H9 (cell line): ENCODE data around the gene RXRB. TPM values are rescaled to one million over a fixed set of nuclear protein-coding genes. Genes with fewer than 3 reads are reported as not detected.

Experiments used
- DNase-seq: peaks from one replicate; pipeline ENCODE4 v3.0.0-alpha.2; 2017
- H2AFZ ChIP-seq: one replicate; pipeline ENCODE4 v1.6.1; 2013; ENCODE audit warnings: mild to moderate bottlenecking, low read length, control low read depth, moderate library complexity
- H2AK5ac ChIP-seq: 2 replicates; pipeline ENCODE4 v1.6.1; 2013; ENCODE audit warnings: low read length, control low read depth, mixed read lengths; ENCODE audit not compliant: insufficient read length
- H2BK120ac ChIP-seq: one replicate; pipeline ENCODE4 v1.6.1; 2013; ENCODE audit warnings: low read depth, mild to moderate bottlenecking, low read length, control low read depth, inconsistent platforms; ENCODE audit not compliant: poor library complexity, severe bottlenecking
- H2BK12ac ChIP-seq: 2 replicates; pipeline ENCODE4 v1.6.1; 2013; ENCODE audit warnings: low read length, control low read depth, mixed read lengths, low read depth; ENCODE audit not compliant: insufficient read length
- H2BK15ac ChIP-seq: 2 replicates; pipeline ENCODE4 v1.6.1; 2013; ENCODE audit warnings: low read depth, low read length, control low read depth
- H2BK20ac ChIP-seq: one replicate; pipeline ENCODE4 v1.6.1; 2013; ENCODE audit warnings: low read depth, mild to moderate bottlenecking, low read length, control low read depth, inconsistent platforms; ENCODE audit not compliant: poor library complexity, severe bottlenecking
- H2BK5ac ChIP-seq: 2 replicates; pipeline ENCODE4 v1.6.1; 2013; ENCODE audit warnings: low read length, control low read depth, mixed read lengths; ENCODE audit not compliant: insufficient read length
- H3K14ac ChIP-seq: 2 replicates; pipeline ENCODE4 v1.6.1; 2013; ENCODE audit warnings: low read length, control low read depth; ENCODE audit not compliant: insufficient read depth
- H3K18ac ChIP-seq: 2 replicates; pipeline ENCODE4 v1.6.1; 2013; ENCODE audit warnings: low read depth, mild to moderate bottlenecking, mixed read lengths, low read length, control low read depth; ENCODE audit not compliant: insufficient read length
- H3K23ac ChIP-seq: 2 replicates; pipeline ENCODE4 v1.6.1; 2013; ENCODE audit warnings: low read length, control low read depth, mixed read lengths, low read depth; ENCODE audit not compliant: insufficient read length
- H3K23me2 ChIP-seq: 2 replicates; pipeline ENCODE4 v1.6.1; 2013; ENCODE audit warnings: low read depth, mild to moderate bottlenecking, mixed read lengths, low read length, control low read depth; ENCODE audit not compliant: insufficient read length, poor library complexity, severe bottlenecking
- H3K27ac ChIP-seq: 2 replicates; pipeline ENCODE4 v1.5.1; 2013; ENCODE audit warnings: low read length, control low read depth, mixed read lengths, low read depth; ENCODE audit not compliant: insufficient read length
- H3K27me3 ChIP-seq: 2 replicates; pipeline ENCODE4 v1.6.1; 2013; ENCODE audit warnings: low read length, control low read depth, inconsistent platforms; ENCODE audit not compliant: insufficient read depth
- H3K4ac ChIP-seq: 2 replicates; pipeline ENCODE4 v1.6.1; 2013; ENCODE audit warnings: low read depth, mild to moderate bottlenecking, control low read depth, inconsistent platforms, low read length, moderate library complexity
- H3K4me1 ChIP-seq: 2 replicates; pipeline ENCODE4 v1.6.1; 2013; ENCODE audit warnings: low read length, control low read depth, inconsistent platforms; ENCODE audit not compliant: insufficient read depth
- H3K4me2 ChIP-seq: 2 replicates; pipeline ENCODE4 v1.6.1; 2013; ENCODE audit warnings: low read length, control low read depth, mixed read lengths; ENCODE audit not compliant: insufficient read length, insufficient read depth
- H3K56ac ChIP-seq: 2 replicates; pipeline ENCODE4 v1.6.1; 2013; ENCODE audit warnings: low read depth, mild to moderate bottlenecking, mixed read lengths, low read length, control low read depth; ENCODE audit not compliant: insufficient read length
- H3K79me1 ChIP-seq: 2 replicates; pipeline ENCODE4 v1.6.1; 2013; ENCODE audit warnings: low read depth, mild to moderate bottlenecking, moderate library complexity, low read length, control low read depth, inconsistent platforms; ENCODE audit not compliant: insufficient read depth, poor library complexity, severe bottlenecking
- H3K79me2 ChIP-seq: 2 replicates; pipeline ENCODE4 v1.6.1; 2013; ENCODE audit warnings: low read length, control low read depth, inconsistent platforms; ENCODE audit not compliant: insufficient read depth
- H3K9ac ChIP-seq: 2 replicates; pipeline ENCODE4 v1.6.1; 2013; ENCODE audit warnings: low read length, control low read depth, mixed read lengths; ENCODE audit not compliant: insufficient read length; ENCODE audit errors: extremely low read depth
- H3K9me3 ChIP-seq: one replicate; pipeline ENCODE4 v1.6.1; 2013; ENCODE audit warnings: low read depth, low read length, inconsistent platforms; ENCODE audit not compliant: control insufficient read depth
- H3T11ph ChIP-seq: one replicate; pipeline ENCODE4 v1.6.1; 2013; ENCODE audit warnings: mild to moderate bottlenecking, low read length, control low read depth, inconsistent platforms
- H4K20me1 ChIP-seq: one replicate; pipeline ENCODE4 v1.6.1; 2013; ENCODE audit not compliant: control insufficient read depth, insufficient read length, insufficient read depth
- H4K5ac ChIP-seq: 2 replicates; pipeline ENCODE4 v1.6.1; 2013; ENCODE audit warnings: low read depth, mild to moderate bottlenecking, mixed read lengths, low read length, control low read depth; ENCODE audit not compliant: insufficient read length
- H4K8ac ChIP-seq: replicated peaks from 2 replicates; pipeline ENCODE4 v1.6.1; 2013; ENCODE audit warnings: low read length, control low read depth, mixed read lengths, low read depth; ENCODE audit not compliant: insufficient read length
- H4K91ac ChIP-seq: 2 replicates; pipeline ENCODE4 v1.6.1; 2013; ENCODE audit warnings: low read depth, mild to moderate bottlenecking, moderate library complexity, mixed read lengths, low read length, control low read depth; ENCODE audit not compliant: insufficient read length
- H3K27ac Mint-ChIP-seq, 3 experiments: 2 replicates in 2 of 3; 3 replicates in 1 of 3; pipeline ENCODE4 v1.8.0; 2020 to 2021; ENCODE audit warnings: mixed read lengths in 3 of 3, mild to moderate bottlenecking in 1 of 3, moderate library complexity in 1 of 3
- H3K27me3 Mint-ChIP-seq: 2 replicates; pipeline ENCODE4 v1.8.0; 2021; ENCODE audit warnings: low read depth, mild to moderate bottlenecking, moderate library complexity, mixed read lengths
- H3K36me3 Mint-ChIP-seq, 3 experiments: 2 replicates in 2 of 3; 3 replicates in 1 of 3; pipeline ENCODE4 v1.8.0; 2020 to 2021; ENCODE audit warnings: low read depth in 3 of 3, mixed read lengths in 3 of 3; ENCODE audit not compliant: insufficient read depth in 1 of 3
- H3K4me1 Mint-ChIP-seq, 2 experiments: 2 replicates each; pipeline ENCODE4 v1.8.0; 2020; ENCODE audit warnings: mixed read lengths in 2 of 2
- H3K4me3 Mint-ChIP-seq, 2 experiments: 2 replicates in 1 of 2; 3 replicates in 1 of 2; pipeline ENCODE4 v1.8.0; 2020 to 2021; ENCODE audit warnings: mild to moderate bottlenecking in 2 of 2, mixed read lengths in 2 of 2, moderate library complexity in 1 of 2
- H3K9me3 Mint-ChIP-seq, 2 experiments: 2 replicates in 1 of 2; 3 replicates in 1 of 2; pipeline ENCODE4 v1.8.0; 2020; ENCODE audit warnings: mild to moderate bottlenecking in 2 of 2, mixed read lengths in 2 of 2, moderate library complexity in 1 of 2
- CTCF ChIP-seq: fragments of 200-600 bp; sonication (generic); conservative IDR thresholded peaks from 3 replicates; pipeline ENCODE4 v1.8.0; 2021; ENCODE audit warnings: antibody characterized with exemption, mild to moderate bottlenecking
- total RNA-seq: library from RNA; stranded (reverse); gene quantifications from 2 replicates; pipeline ENCODE4 v1.2.1, GENCODE V29; 2021

The RXRB gene
- total RNA-seq, 1 experiment from 2014 or later, result 14.8 TPM

GRCh38 chr6:33236328-33236727 is 35.9 kb upstream of the RXRB start:
- no peak overlapping the region for H3K4me3 Mint-ChIP-seq
- no peak overlapping the region for H2BK15ac ChIP-seq
- no peak overlapping the region for H3K4ac ChIP-seq
- no peaks in the 10 kb centered on the region for H3K36me3 Mint-ChIP-seq
- H3K23ac ChIP-seq, result no peak overlapping the region
- no peaks in the 10 kb centered on the region for H3K9me3 Mint-ChIP-seq
- H3K27ac Mint-ChIP-seq, result no peak overlapping the region
- no peaks in the 10 kb centered on the region for H4K20me1 ChIP-seq
- no peaks in the 10 kb centered on the region for H3K27me3 ChIP-seq
- H3K23me2 ChIP-seq, result no peaks in the 10 kb centered on the region
- H3K4me1 Mint-ChIP-seq, result peaks cover 11% of the 10 kb centered on the region in 2 experiments
- H3K9ac ChIP-seq, result no peak overlapping the region
- H3T11ph ChIP-seq, result no peak overlapping the region
- H3K9me3 ChIP-seq, result no peaks in the 10 kb centered on the region
- peaks cover 68% of the 10 kb centered on the region for H3K27me3 Mint-ChIP-seq
- H3K79me2 ChIP-seq, result no peaks in the 10 kb centered on the region
- H3K14ac ChIP-seq, result no peak overlapping the region
- H2AK5ac ChIP-seq, result no peak overlapping the region
- H2BK120ac ChIP-seq, result no peak overlapping the region
- no peak overlapping the region for H4K91ac ChIP-seq
- DNase-seq, result no peak
- H2BK5ac ChIP-seq, result no peak overlapping the region
- no peak overlapping the region for H3K18ac ChIP-seq
- no peak overlapping the region for H3K4me2 ChIP-seq
- no peak overlapping the region for H3K27ac ChIP-seq
- no peak for TF ChIP-seq CTCF
- no peak overlapping the region for H3K56ac ChIP-seq
- H4K8ac ChIP-seq, result no peak overlapping the region
- H3K4me1 ChIP-seq, result peaks cover 3% of the 10 kb centered on the region; the same call in 1 of the 2 replicates
- no peak overlapping the region for H2AFZ ChIP-seq
- no peak overlapping the region for H2BK12ac ChIP-seq
- no peak overlapping the region for H2BK20ac ChIP-seq
- no peaks in the 10 kb centered on the region for H3K79me1 ChIP-seq
- H4K5ac ChIP-seq, result no peak overlapping the region
